OCI-LY7 (cell line): ENCODE results near the gene KCNAB3.

ENCODE experiments used
- CTCF ChIP-seq: fragments of 200-600 bp; sonication (generic); conservative IDR thresholded peaks from 2 replicates; pipeline ENCODE4 v1.5.1; 2014; ENCODE audit warnings: mild to moderate bottlenecking, antibody characterized with exemption, low read length, moderate library complexity, mixed read lengths
- EZH2phosphoT487 ChIP-seq: fragments of 200-600 bp; sonication (generic); IDR thresholded peaks from 2 replicates; pipeline ENCODE4 v1.6.1; 2018; ENCODE audit warnings: low read depth, borderline replicate concordance, mild to moderate bottlenecking, mixed run types, antibody characterized with exemption, low read length, moderate library complexity, mixed read lengths

GRCh38 chr17:7915179-7915610 lies 14.5 kb downstream of the KCNAB3 start:
- TF ChIP-seq CTCF (no peak), EZH2phosphoT487 (no peak)
